GM12873 (cell line): ENCODE measurements around the gene DRGX.

Experiments used
- TF ChIP-seq, protein P1 (sequence below): IDR thresholded peaks from 2 replicates; pipeline ENCODE4 v1.5.1; 2012; ENCODE audit warnings: low read depth, mild to moderate bottlenecking, moderate library complexity, low read length, control low read depth; ENCODE audit not compliant: insufficient read depth; ENCODE audit errors: missing control alignments

Gene DRGX

DNA sequence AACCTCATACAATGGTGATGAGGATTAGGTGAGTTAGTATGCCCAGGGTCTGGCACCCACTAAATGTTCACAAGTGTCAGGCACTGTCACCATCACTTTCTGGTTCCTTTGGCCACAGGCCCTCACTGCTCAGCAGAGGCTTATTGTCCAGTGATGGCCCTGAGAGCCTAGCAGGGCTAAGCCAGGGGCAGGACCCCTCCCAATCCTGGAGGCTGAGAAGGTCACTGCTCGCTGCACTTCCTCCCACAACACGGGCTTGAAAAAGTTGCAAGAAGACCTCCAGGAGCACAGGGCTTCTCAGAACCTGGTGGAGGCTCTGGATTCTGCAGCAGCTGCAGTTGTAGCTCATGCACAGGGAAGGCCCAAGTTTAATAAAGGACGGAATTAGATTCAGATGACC, 48.1 kb downstream of the DRGX start:
- TF ChIP-seq, protein P1, sequence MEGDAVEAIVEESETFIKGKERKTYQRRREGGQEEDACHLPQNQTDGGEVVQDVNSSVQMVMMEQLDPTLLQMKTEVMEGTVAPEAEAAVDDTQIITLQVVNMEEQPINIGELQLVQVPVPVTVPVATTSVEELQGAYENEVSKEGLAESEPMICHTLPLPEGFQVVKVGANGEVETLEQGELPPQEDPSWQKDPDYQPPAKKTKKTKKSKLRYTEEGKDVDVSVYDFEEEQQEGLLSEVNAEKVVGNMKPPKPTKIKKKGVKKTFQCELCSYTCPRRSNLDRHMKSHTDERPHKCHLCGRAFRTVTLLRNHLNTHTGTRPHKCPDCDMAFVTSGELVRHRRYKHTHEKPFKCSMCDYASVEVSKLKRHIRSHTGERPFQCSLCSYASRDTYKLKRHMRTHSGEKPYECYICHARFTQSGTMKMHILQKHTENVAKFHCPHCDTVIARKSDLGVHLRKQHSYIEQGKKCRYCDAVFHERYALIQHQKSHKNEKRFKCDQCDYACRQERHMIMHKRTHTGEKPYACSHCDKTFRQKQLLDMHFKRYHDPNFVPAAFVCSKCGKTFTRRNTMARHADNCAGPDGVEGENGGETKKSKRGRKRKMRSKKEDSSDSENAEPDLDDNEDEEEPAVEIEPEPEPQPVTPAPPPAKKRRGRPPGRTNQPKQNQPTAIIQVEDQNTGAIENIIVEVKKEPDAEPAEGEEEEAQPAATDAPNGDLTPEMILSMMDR = no peak

DNA sequence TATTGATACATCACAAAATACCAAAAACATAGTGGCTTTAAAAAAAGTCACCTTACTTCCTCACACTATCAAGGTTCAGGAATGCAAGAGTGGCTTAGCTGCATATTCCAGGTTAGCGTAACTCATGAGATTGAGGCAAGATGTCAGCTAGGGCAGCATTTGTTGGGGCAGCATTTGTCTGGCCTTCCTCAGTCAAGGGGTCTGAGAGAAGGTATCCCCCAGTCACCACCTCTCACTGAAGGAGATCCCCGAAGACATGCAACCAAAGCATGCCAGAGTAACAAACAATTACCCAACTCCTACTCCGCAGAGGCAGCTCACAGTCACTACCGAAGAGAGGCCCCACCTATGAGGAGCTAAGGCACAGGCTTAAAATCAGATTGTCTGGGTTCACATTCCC, 48.5 kb downstream of the DRGX start:
- TF ChIP-seq, protein P1 = no peak

DNA sequence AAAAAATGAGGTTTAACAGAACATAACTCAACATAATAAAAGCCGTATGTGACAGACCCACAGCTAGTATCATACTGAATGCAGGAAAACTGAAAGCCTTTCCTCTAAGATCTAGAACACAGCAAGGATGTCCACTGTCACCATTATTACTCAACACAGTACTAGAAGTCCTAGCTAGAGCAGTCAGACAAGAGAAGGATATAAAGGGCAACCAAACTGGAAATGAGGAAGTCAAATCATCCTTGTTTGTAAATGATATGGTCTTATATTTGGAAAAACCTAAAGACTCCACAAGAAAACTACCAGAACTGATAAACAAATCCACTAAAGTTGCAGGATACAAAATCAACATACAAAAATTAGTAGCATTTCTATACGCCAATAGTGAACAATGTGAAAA, 51.0 kb downstream of the DRGX start:
- TF ChIP-seq, protein P1 = no peak

DNA sequence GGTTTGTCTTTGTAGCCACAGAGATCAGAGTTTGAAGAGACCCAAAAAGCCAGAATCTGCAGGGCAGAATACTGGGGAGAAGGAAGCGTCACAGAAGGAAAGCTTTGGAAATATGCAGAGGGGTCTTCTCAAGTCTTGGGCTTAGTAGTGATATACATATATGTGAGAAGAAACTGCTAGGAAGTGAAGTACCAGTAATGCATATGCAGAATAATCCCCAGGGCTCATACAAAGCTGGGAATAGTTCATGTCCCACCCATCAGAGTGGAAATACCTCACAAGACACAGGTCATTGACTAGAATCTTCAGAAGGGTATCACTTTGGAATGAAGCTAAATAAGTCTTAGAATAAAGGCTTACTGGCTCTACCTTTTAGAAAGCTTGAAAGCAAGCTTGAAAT, 57.3 kb downstream of the DRGX start:
- TF ChIP-seq, protein P1 = no peak

DNA sequence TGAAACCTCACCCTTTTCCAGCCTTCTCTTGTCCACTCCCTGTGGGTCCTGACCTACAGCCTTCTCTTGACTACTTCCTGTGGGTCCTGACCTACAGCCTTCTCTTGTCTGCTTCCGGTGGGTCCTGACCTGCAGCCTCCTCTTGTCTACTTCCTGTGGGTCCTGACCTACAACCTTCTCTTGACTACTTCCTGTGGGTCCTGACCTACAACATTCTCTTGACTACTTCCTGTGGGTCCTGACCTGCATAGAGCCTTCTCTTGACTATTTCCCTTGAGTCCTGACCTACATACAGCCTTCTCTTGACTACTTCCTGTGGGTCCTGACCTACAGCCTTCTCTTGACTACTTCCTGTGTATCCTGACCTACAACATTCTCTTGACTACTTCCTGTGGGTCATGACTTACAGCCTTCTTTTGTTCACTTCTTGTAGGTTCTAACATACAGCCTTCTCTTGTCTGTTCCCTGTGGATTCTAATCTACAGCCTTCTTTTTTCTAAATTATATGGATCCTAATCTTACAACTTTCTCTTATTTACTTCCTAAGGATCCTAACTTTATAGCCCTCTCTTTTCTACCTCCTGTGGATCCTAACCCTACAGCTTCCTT, 60.4 kb downstream of the DRGX start:
- TF ChIP-seq, protein P1 = no peak

DNA sequence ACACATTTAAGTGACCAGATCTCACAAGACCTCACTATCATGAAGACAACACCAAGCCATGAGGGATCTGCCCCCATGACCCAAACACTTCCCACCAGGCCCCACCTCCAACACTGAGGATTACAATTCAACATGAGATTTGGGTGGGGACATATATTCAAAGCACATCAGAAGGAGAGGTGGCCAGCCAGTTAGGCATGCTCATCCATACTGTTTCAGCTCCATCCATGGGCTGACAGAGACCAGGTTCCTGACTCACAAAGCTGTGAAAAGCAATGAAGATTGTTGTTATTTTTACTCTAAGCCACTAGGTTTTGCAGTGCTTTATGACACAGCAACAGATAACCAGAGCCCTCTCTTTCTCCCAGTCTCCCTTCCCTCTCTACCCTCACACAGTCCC, 60.9 kb downstream of the DRGX start:
- TF ChIP-seq, protein P1 = no peak

DNA sequence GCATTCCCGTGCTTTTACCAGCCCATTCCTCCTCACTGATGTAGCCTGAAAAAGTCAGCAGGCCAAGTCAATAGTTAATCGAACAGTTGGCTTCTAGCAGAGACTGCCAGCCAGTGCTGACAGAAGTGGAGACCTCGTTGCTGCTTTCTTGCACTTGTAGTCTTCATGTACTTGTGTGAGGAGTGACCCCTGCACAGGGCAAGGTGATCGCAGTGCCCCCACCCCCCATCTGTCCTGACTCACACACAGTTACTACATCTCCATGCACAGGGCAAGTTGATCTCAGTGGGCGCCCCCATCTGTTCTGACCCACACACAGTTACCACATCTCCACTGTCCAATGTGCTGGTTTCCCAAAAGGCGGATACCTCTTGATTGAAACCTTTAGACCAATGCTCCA, 62.7 kb downstream of the DRGX start:
- TF ChIP-seq, protein P1 = no peak
